Hippocampal formation (tissue), 2 donors: Measurements from ENCODE around the gene PPFIA4.

Source experiments
- DNase-seq, 2 donors: peaks; one replicate each; lab custom pipeline; 2025; lab: John Stamatoyannopoulos, UW

Gene PPFIA4

DNA sequence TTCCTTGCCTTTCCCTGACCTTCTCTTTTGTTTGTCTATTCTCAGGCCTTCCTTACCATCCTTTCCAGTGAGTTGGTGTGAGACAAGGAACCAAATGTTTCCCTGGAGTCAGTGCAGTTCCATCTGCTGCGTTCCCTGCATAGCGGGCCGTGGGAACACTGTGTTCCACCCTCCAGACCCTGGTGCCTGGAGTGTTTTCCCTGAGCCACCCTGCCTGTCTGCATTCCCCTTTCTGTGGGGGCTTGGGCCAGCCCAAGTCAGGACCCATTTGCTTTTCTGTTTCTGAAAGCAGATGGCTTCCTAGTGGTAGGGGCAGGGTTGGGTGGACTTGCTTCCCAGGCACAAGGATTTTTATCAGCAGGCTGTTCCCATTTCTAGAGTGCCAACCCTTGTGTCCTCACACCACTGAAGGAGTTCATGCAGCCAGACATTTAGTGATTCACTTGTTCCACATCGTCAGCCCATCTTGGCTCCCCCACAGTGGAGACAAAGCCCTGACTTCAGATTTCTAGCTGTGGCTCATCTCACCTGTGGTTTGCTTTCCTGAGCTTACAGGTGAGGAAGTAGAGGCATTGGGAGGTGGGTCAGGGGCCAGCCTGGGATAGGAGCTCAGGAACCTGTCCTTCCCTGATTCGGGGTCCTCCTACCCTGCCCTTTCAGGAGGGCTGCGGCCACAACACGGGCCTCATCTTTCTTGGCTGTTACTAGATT, 73.7 kb downstream of the PPFIA4 start:
- DNase-seq: no peak

DNA sequence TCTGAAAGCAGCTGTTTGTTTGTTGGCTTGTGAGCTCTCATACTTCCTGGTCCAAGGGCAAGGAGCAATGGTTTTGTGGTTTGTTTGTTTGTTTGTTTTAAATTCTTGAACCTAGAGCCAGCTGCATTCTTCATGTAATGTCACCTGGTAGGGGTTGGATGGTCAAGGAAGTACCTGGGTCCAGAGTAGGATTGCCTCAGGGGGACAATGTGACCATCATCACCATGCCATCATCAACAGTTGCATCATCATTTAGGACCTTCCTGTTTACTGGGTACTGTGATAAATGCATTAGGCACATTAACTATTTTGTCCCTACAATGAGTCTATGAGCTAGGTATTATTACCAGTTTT, 74.2 kb downstream of the PPFIA4 start:
- DNase-seq: no peak

DNA sequence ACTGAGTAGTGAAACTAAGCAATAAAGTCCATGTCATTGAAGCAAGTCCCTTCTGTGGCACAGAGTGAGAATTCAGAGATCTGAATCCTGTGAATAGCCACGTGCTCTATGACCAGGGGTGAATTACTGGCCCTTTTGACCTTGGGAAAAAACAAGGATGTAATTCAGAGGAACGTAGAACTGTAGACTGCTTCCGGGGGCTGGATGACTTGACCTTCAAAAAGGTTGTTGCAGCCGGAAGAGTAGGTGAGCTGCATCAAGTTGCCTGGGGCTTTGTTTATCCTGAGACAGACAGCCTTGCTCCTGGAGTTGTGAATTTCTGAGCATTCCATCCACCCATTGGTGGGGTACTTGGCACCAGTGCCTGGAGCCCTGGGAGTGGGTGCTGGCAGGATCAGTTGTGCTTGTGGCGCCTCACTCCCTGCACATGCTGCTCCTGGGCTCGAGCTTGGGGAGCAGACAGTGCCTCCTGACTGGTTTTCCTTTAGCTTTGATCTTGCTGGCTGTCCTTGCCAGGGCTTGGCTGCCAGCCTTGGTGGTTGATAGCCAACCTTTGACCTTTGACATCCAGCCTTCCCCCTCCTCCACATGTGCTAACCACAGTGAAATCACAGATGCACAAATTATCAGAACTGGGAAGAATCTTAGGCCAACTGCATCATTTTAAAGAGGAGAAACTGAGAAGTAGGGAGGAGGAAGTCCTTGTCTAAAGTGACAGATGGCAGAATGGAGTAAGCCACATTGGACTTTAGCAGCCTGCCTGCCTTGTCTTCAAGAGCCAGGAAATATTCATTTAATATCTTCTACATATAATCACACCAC, 75.7 kb downstream of the PPFIA4 start:
- DNase-seq: no peak

DNA sequence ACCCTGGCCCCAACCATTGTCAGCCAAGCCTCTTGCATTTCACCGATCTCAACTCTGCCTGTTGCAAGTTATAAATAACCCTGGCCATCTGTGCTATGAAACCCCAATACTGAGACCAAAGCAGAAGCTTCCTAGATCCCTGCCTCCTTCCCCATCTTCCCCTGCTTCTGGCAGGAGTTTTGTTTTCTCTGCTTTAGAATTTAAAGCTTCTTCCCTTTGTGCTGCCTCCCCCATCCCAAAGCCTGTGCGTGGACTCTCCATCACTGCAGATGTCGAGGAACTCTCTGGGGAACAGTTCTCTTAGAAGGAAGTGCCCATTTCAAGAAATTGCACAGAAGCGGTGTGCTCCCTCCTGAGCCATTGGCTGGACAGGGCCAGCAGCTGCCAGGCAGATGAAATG, 76.9 kb downstream of the PPFIA4 start:
- DNase-seq: peak in 1 of 2 donors; percentile 19

DNA sequence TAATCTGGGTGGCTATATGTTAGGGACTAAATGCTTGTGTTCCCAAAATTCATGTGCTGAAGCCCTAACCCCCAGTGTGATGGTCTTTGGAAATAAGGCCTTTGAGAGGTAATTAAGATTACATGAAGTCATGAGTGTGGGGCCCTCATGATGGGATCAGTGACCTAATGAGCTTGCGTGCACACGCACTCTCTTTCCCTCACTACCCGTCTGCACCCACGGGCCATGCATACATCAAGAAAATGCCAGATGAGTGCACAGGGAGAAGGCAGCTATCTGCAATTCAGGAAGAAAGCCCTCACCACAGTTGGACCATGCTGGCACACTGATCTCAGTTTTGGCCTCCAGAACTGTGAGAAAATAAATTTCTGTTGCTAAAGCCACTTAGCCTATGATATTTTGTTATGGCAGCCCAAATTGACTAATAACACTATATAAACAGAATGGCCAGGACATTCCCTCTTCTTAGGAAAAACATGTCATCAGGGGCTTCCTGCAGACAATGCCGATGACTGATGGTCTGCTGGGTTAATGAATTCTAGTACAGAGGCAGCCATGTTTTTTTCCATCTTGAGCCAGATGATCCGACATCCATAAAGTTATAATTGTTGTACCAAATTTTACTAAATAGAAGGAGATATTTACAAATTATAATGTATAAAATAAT, 77.7 kb downstream of the PPFIA4 start:
- no peak for DNase-seq

DNA sequence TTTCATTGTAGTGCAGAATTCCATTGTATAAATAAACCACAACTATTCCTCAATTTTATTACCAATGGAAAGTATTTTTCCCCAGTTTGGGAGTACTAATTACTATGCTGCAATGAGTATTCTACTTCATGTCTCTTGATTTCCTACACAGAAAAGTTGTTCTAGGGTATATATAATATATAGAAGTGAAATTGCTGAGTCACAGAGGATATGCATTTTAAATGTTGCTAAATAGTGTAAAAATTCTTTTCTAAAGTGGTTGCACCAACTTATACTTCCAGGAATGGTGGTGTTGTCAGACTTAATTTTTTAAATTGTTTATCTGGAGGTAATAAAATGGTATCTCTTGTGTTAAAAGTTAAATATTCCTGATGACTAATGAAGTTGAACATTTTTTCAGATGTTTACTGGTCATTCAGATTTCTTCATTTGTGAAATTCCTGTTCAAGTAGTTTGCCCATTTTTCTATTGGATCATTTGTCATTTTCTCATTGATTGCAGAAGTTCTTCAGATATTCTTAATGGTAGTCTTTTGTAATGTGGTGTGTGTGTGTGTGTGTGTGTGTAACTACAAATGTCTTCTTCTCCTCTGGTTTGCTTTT, 78.6 kb downstream of the PPFIA4 start:
- no peak for DNase-seq

DNA sequence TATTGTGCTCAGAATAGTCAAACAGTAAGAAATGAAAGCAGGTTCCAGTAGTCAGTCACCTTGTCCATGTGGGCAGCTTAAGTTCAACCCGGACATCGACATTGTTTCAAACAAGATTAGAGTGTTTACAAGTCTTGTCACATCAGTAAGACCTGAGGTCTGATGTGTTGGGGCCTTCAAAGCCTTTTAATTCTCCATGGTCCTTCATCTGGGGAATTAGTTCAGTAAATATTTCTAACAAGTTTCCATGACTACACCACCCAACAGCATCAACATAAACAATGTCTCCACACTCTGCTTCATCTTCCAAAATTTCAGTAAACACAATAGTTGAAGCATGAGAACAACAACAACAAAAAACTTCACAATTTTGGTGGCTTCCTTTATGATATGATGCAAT, 86.2 kb downstream of the PPFIA4 start:
- no peak for DNase-seq

DNA sequence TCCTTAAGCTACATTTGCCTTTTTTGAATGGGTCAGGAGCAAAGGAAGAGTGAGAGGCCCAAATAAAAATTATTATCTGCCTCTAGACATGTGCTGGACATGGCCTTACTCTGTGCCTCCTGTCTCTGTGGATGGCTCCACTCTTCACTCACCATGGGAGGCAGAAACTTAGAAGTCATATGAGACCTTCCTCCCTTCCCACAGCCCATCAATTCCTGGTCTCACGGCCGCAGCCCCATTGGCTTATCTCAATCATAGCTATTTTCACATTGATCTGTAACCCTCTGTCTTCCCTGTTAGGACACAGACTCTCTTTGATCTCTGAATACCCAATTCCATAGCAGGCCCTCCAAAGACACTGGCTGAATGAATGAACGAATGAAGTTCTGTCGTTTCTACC, 87.0 kb downstream of the PPFIA4 start:
- DNase-seq: no peak

DNA sequence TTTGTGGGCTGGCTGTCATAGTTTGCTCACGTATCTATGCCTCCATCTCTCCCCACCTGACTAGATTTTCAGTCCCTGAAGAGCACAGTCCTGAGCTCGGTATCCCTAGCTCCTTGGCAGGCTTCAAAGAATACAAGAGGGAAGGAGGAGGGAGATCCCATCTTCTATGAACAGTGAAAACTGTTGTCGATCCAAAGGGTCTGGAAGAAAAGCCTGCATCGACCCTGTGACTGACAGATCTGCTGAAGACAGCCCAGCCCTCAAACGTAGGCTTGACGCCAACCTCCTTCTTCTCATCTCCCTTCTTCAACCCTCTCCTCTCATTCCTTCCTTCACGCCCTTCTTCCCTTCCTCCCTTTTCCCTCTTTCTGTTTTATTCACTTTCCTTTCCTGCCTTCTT, 87.9 kb downstream of the PPFIA4 start:
- DNase-seq: no peak

DNA sequence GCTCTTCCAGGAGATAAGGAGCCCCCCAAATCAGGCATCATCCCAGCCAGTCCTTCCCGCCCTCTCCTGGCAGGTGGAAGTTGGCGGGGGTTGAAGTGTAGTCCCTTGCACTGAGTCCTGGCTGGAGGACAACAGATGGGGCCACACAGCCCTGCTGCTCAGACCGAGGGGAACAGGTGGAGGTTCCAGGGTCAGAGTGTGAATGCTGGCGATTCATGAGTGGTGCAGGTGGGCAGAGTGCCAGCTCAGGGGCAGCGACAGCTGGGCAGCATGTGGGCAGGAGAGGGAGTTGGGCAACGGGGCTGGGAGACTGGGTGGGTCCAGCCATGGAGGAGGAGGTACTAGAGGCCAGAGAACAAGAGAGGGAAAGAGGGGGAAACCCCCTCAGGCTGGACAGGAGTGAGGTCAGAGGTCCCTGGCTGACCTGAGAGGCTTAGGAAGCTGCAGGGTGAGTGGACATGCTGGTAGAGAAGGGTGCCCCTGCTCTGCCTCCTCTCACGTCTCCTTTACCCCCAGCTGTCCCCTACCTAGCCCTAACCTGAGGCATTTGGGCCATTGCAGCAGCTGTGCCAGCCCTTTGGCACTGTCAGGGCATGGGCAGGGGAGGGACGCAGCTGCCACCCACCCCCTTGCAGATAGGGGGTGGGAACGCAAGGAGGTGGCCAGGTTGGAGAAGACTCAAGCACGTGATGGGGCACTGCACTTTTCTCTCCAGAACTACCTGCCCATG, 90.0 kb downstream of the PPFIA4 start:
- DNase-seq: no peak

DNA sequence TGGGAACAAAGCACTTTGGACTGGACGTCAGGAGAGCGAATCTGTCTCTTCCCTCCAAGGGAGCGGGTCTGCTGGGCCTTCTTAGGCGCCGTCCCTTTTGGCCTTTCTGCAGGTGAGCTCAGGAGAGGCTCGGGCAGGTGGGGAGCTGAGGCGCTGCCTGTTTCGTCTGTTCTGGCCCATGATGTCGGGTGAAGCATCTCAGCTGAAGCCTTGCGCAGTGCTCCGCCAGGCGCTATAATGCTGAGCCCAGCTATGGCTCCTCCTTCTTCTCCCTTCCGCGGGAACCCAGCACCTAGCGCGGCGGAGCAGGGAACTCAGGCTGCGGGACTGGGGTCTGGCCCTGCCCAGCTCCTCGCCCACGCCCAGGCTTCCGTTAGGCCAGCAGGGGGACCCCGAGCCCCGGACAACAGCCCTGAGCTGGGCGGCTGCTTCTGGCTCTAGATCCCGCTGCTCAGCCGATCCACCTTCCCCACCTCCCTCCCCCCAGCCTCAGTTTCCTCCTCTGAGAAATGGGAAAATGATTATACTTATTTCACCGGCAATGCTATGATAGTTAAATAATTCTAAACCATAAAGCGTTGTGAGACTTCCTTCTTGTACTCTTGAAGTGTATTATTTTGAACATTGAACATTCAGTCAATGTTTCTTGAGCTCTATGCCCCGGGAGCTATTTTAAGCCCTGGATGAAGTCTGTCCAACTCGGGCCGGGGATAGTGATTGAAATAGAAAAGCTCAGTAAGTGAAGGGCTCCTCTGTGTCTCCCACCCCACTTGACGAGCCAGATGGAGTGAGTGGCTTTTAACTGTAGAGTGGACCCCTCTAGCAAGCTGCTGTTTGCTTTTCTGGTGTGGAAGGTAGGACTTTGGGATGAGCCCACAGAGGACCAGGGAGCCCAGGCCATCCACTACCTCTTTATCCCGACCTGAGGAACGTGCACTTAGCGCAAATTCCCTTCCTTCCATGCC, 91.6 kb downstream of the PPFIA4 start:
- peak in 1 of 2 donors; percentile 67 for DNase-seq

DNA sequence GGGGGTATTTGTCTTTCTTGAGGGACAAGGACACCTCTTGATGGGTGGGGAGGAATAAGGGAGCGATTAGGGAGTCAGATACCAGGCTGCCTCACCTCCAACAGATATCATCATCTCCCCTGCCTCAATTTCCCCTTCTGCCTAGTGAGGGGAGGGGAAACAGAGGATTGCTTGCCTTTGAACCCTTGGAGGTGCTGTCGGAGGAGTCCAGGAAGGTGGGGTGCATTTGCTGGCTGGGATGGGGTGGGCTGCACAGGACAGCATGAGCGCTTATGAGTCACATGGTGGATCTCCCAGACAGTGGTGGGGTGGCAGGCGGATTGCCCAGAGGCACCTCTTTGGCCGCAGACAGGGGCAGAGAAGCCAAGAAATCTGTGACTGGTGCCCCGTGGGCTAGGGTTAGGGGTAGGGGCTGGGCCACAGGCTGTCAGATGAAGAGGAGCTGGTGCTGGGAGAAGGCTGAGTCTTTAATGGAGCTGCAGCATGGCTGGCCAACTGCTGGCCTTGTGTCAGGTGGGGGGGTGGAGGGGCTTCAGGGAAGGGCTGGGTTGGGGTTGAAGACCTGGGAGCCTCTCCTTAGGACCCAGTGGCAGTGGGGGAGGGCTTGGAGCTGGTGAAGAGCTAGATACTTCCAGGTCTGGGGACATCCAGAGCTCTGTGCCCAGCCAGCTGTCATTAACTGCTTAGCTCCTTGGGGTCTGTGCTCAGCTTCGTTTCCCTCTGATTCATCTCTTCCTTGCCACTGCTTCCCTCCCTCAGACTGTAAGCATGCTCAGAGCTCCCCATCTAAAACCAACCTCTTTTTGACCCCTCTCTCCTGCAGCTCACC, 94.2 kb downstream of the PPFIA4 start:
- no peak for DNase-seq

DNA sequence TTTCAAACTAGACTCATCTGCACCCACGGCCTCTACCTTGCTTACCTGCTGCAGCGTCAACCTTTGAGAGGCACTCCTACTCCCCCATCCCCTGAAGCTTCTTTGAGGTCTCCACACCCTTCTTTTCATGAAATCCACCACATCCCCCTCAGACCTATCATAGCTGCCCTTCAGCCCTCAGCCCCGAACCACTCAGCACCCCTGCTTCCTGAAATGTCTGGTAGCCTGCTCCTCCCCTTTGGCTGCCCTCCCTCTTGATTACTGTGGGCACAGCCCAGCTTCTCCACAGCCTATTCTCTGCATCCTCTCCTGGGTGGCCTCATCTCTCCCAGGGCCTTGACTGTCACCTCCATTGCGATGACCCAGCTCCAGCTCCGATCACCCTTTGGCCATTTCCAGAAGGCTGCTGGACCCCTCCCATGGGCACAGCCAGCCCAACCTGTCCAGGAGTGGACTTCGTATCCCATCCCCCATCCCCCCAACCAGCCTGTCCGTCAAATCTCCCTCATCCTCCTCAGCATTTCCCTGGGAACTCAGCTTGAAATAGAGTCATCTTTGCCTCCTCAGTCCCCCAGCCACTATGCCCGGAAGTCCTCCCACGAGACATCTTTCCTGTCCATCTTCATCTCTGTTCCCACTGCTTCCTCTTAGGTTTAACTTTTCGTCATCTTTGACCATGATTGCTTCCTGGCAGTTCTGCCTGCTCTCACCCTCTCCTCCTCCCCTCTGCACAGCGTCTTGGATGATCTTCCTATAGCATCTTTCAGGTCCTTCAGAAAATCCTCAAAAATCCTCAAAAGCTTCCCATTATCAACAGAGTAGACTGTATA, 95.1 kb downstream of the PPFIA4 start:
- DNase-seq: no peak

DNA sequence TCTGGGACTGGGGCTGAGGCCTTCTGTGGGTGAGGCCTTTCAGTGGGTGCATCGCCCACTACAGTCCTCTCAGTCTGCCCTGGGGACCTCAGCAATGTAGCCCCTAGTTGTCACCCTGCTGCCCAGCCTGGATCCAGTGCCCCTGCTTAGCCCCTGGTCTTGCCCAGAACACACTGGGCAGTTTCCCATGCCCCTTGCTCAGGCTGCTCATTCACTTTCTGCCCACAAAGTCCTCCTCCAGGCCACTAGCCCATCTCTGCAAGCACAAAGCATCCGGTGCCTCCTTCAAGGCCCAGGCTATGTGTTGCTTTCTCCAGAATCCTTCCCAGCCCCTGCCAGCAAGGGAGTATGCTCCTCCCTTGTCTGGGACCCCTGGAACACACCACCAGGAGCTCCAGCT, 95.9 kb downstream of the PPFIA4 start:
- no peak for DNase-seq

DNA sequence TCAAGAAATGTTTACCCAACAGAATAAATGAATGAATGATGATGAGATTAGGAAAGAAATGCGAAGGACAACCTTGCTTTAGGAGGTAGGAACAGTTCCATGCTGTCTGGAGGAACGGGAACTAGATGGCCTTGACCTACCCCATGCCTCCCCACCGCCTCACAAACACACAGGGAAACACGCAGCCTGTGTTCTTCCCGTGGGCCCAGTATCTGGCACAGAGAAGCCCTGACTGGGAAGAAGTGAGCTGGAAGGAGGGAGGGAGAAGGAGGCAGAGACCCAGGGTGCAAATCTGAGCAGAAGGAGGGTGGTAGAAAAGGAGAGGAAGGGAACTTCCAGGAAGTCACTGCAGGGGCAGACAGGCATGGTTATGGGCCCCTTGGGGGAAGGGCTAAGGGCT, 97.7 kb downstream of the PPFIA4 start:
- no peak for DNase-seq

DNA sequence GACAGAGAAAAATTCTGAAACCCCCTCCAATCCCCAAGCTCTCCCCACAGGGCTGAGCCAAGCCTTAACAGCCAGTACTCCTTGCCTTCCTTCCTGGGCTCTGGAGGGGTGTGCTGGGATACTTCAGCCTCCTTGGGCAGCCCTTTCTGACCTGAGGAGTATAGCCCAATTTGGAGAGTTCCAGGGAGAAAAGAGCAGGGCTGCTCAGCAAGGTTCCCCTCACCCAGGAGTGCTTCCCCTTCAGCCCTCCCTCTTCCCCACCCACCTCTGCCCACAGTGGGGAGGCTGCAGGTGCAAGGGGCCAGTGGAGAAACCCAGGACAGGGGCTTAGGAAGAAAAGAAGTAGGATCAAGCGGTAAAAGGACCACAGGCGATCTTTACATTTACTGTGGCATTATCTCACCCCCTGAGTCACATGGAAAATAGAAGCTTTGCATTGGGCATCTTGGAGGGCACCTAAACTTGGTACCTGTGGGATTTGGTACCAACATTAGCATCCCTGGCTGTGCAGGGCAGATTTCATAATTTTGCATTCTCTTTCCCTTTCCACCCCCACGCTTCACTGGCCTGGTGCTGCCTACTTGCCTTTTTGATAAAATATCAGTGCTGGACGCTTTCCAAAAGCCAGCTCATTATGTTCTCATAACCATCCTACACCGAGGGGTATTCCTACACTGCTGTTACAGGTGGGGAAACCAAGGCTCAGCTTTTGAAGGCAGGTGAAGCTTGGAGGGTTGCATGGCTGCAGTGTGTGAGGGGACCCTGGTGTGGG, 98.4 kb downstream of the PPFIA4 start:
- DNase-seq: no peak

DNA sequence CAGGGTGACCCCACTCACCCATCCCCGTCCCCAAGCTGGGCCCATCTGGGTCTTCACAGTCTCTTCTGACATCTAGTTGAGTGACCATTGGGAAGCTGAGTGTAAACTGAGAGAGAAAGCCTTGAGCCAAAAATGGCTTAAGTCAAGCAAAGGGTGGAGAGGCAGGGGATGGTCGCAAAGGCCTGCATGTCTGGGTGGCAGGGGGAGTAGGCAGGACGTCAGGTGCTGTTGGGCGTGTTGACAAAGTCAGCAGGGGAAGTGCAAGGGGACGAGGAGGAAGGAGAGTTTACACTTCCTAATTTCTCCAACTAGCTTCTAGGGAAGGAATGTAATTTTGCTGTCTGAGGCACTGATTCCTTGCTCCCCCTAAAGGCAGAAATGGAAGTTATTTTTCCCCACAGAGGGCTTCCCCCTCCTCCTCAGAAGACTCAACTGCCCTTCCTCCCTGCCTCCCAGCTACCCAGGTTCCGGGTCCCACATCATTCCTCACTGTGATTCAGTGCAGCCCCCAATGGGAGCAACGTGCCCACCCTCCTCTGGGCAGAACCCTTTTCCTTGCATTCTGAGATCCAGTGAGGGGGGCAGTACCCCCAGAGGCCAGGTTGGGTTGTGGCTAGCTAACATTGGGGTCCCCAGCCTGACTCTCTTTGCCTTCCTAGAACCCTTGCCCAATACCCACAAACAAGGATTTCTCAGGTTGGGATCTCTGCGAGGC, 100.0 kb downstream of the PPFIA4 start:
- peak; percentile 36 to 70 for DNase-seq
